ENCODE results near the gene CRACR2A. TPM values are rescaled to one million over a fixed set of nuclear protein-coding genes. Genes with fewer than 3 reads are reported as not detected.

Gene CRACR2A
- total RNA-seq, 1 experiment from 2014 or later: not detected

DNA sequence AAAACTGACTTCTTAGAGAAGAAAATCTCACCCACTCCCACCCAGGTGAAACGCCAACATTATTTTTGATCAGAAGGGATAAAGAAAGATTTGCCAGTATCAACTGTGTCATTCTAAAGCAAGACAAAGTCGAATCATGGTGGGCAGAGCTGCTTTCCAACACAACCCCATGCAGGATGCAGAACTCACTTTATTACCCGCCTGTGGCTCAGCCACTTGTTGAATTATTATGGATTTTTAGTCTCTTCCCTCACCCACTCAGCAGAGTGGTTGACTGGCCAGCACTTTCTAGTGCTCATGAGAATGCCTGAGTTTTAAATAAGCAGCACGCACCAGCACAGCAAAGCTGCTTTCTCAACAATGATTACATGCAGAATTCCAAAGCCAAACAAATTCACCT, 32.1 kb downstream of the CRACR2A start:
- Histone ChIP-seq H3K36me3 (ENCODE audit: low read depth, low read length) (no peaks in the 10 kb centered on the region), H2AFZ (ENCODE audit: low read length) (no peak overlapping the region), H3K9me2 (replicated peaks; ENCODE audit: low read length) (no peaks in the 10 kb centered on the region), H3F3A (ENCODE audit: low read length, unreplicated experiment) (no peaks in the 10 kb centered on the region), H3K4me2 (ENCODE audit: low read length) (no peak overlapping the region), H3K4me3 (ENCODE audit: low read length) (no peak overlapping the region), H3K4me1 (ENCODE audit: insufficient read depth, low read length) (no peaks in the 10 kb centered on the region), H3K9me3 (ENCODE audit: low read length) (no peaks in the 10 kb centered on the region), H3K27me3 (ENCODE audit: low read length) (peaks cover 30% of the 10 kb centered on the region), H3K9ac (ENCODE audit: low read length) (no peak overlapping the region), H3K79me2 (ENCODE audit: low read length) (no peaks in the 10 kb centered on the region), H4K20me1 (ENCODE audit: low read length) (no peaks in the 10 kb centered on the region), H3K27ac (ENCODE audit: low read length) (no peak overlapping the region)
- ChIA-PET POLR2A (ENCODE audit: unreplicated experiment) (no interaction called here), CTCF (no interaction called here)
- ATAC-seq (no peak), DNase-seq (no peak)
- intact Hi-C loops (cut with micrococcal nuclease): no loop called here
- BruUV-seq (replicated peaks): no TSS peak
- TF ChIP-seq EZH2phosphoT487 (IDR thresholded peaks at IDR 0.05; ENCODE audit: borderline replicate concordance, low read length) (no peak), EZH2 (IDR thresholded peaks at IDR 0.05; ENCODE audit: low read length, unreplicated experiment) (no peak)
- TF ChIP-seq, protein P1, sequence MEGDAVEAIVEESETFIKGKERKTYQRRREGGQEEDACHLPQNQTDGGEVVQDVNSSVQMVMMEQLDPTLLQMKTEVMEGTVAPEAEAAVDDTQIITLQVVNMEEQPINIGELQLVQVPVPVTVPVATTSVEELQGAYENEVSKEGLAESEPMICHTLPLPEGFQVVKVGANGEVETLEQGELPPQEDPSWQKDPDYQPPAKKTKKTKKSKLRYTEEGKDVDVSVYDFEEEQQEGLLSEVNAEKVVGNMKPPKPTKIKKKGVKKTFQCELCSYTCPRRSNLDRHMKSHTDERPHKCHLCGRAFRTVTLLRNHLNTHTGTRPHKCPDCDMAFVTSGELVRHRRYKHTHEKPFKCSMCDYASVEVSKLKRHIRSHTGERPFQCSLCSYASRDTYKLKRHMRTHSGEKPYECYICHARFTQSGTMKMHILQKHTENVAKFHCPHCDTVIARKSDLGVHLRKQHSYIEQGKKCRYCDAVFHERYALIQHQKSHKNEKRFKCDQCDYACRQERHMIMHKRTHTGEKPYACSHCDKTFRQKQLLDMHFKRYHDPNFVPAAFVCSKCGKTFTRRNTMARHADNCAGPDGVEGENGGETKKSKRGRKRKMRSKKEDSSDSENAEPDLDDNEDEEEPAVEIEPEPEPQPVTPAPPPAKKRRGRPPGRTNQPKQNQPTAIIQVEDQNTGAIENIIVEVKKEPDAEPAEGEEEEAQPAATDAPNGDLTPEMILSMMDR (conservative IDR thresholded peaks at IDR 0.05; ENCODE audit: low read depth, low read length): no peak

DNA sequence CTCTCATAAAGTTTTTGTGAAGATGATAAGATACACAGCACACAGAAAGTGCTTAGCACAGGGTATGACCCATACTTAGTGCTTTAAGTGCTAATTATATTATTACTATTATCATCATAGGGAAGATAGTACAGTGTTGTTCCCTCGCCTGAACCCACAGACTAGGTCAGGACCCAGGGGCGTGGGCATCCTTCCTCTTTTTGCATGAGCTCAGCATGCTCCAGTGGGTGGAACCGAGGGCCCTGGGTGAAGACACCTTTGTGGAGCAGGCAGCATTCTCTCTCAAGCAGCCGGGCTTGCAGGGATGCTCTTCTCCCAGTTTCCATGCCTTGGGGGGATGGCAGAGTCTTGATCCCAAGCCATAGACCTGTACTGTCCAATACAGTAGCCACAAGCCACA, 34.8 kb downstream of the CRACR2A start:
- Histone ChIP-seq H2AFZ (ENCODE audit: low read length) (no peak overlapping the region), H3F3A (ENCODE audit: low read length, unreplicated experiment) (no peaks in the 10 kb centered on the region), H3K27ac (ENCODE audit: low read length) (no peak overlapping the region), H4K20me1 (ENCODE audit: low read length) (no peaks in the 10 kb centered on the region), H3K9me2 (replicated peaks; ENCODE audit: low read length) (no peaks in the 10 kb centered on the region), H3K9me3 (ENCODE audit: low read length) (no peaks in the 10 kb centered on the region), H3K27me3 (ENCODE audit: low read length) (0 out of 2 replicates have a peak, but pooled peaks cover 10% of the 10 kb centered on the region), H3K4me2 (ENCODE audit: low read length) (no peak overlapping the region), H3K4me3 (ENCODE audit: low read length) (no peak overlapping the region), H3K9ac (ENCODE audit: low read length) (no peak overlapping the region), H3K4me1 (ENCODE audit: insufficient read depth, low read length) (no peaks in the 10 kb centered on the region), H3K36me3 (ENCODE audit: low read depth, low read length) (no peaks in the 10 kb centered on the region), H3K79me2 (ENCODE audit: low read length) (no peaks in the 10 kb centered on the region)
- DNase-seq (no peak), ATAC-seq (no peak)
- no peak for TF ChIP-seq EZH2phosphoT487 (IDR thresholded peaks at IDR 0.05; ENCODE audit: borderline replicate concordance, low read length)
- no peak for TF ChIP-seq EZH2 (IDR thresholded peaks at IDR 0.05; ENCODE audit: low read length, unreplicated experiment)
- TF ChIP-seq, protein P1 (conservative IDR thresholded peaks at IDR 0.05; ENCODE audit: low read depth, low read length): no peak
- ChIA-PET CTCF (no interaction called here), POLR2A (ENCODE audit: unreplicated experiment) (no interaction called here)
- no TSS peak for BruUV-seq (replicated peaks)
- intact Hi-C loops (cut with micrococcal nuclease): no loop called here

DNA sequence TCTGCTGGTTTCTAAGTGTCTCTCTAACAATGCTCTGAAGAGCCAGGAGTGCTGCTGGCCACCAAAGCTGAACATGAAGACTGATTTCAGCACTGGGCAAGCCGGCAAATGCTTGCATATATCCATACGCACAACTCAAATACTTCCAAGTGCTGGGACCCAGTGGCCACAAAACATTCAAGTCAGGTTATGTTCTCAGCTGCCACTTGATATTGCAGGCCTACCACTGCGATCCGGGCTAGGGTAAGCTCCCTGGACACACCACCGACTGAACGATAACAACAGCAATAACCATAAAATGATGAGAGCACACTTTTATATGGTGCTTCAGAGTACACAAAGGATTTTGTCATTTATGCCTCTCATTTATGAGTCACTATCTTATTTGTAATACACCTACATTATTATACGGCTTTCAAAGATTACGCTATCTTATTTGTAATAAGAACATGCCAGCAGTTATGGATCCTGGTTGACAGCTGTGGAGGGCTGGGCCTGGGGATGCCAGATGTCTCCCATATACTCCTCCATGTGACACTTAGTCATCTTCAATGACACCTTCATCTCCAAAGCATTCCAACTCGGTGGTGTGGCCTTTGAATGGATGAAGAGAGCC, 35.5 kb downstream of the CRACR2A start:
- H3K79me2 ChIP-seq (ENCODE audit: low read length): no peaks in the 10 kb centered on the region
- intact Hi-C loops (cut with micrococcal nuclease): no loop called here
- H3K27ac ChIP-seq (ENCODE audit: low read length): no peak overlapping the region
- H3K4me1 ChIP-seq (ENCODE audit: insufficient read depth, low read length): no peaks in the 10 kb centered on the region
- DNase-seq (no peak), ATAC-seq (no peak)
- H2AFZ ChIP-seq (ENCODE audit: low read length): no peak overlapping the region
- H3K27me3 ChIP-seq (ENCODE audit: low read length): 0 out of 2 replicates have a peak, but pooled peaks cover 10% of the 10 kb centered on the region
- BruUV-seq (replicated peaks): no TSS peak
- H3K9me2 ChIP-seq (replicated peaks; ENCODE audit: low read length): no peaks in the 10 kb centered on the region
- H3K9me3 ChIP-seq (ENCODE audit: low read length): no peaks in the 10 kb centered on the region
- no peak overlapping the region for H3K9ac ChIP-seq (ENCODE audit: low read length)
- no peak overlapping the region for H3K4me2 ChIP-seq (ENCODE audit: low read length)
- ChIA-PET CTCF (no interaction called here), POLR2A (ENCODE audit: unreplicated experiment) (no interaction called here)
- no peak overlapping the region for H3K4me3 ChIP-seq (ENCODE audit: low read length)
- TF ChIP-seq EZH2phosphoT487 (IDR thresholded peaks at IDR 0.05; ENCODE audit: borderline replicate concordance, low read length): no peak
- TF ChIP-seq, protein P1 (conservative IDR thresholded peaks at IDR 0.05; ENCODE audit: low read depth, low read length): no peak
- no peak for TF ChIP-seq EZH2 (IDR thresholded peaks at IDR 0.05; ENCODE audit: low read length, unreplicated experiment)
- H3K36me3 ChIP-seq (ENCODE audit: low read depth, low read length): no peaks in the 10 kb centered on the region
- H3F3A ChIP-seq (ENCODE audit: low read length, unreplicated experiment): no peaks in the 10 kb centered on the region
- H4K20me1 ChIP-seq (ENCODE audit: low read length): no peaks in the 10 kb centered on the region
